ENCODE results near the gene WDPCP.
"Not testable (repeated sequence)": the region's sequence is repeated elsewhere in the genome, so short reads cannot be mapped to it uniquely, and the experiment has no call there.

WDPCP gene

GRCh38 chr2:63588385-63589147 lies at the start of gene WDPCP, which contains the start of gene MDH1:
TSS of gene WDPCP (minus strand) at chr2:63588477. CDS start at chr2:63588271, 206 bp downstream.
TSS of gene MDH1 (plus strand) at chr2:63588963. CDS start at chr2:63589044, 81 bp downstream.
- peak; percentile 99 for DNase-seq

- DNase-seq: no peak
Measured at GRCh38 chr2:63632382-63632781, 44.1 kb upstream of the WDPCP start.

- DNase-seq: no peak
Measured at GRCh38 chr2:63631501-63631900, 43.2 kb upstream of the WDPCP start.

- no peak for DNase-seq
Measured at GRCh38 chr2:63628403-63628942, 40.2 kb upstream of the WDPCP start.

DNA sequence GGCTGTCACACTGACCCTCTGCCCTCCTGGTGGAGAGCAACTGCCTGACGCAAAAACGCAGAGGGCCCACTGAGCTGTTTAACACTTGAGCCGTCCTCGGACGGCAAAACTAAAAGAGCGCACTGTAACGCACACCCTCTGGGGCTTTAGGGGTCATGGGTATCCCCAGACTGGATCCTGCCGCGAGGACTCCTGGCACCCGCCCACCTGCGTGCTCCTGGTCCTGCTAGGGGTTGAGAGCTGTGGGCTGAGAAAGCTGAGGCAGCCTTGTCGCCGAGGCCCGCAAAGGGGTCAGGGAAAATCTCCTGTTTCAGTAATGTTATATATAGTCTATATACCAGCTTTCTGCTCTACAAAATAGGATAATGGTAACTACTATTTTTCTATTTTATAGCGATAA lies 39.6 kb upstream of the WDPCP start:
- DNase-seq: no peak

- DNase-seq: not testable (repeated sequence)
Measured at GRCh38 chr2:63623763-63624162, 35.5 kb upstream of the WDPCP start.

- DNase-seq: no peak
Measured at GRCh38 chr2:63622751-63623150, 34.5 kb upstream of the WDPCP start.

GRCh38 chr2:63619328-63619727 lies 31.1 kb upstream of the WDPCP start:
- DNase-seq: no peak

- DNase-seq: no peak
Measured at GRCh38 chr2:63617366-63617765, 29.1 kb upstream of the WDPCP start.

GRCh38 chr2:63614983-63615945 lies 27.0 kb upstream of the WDPCP start:
- no peak for DNase-seq

- no peak for DNase-seq
Measured at GRCh38 chr2:63614448-63614968, 26.2 kb upstream of the WDPCP start.

GRCh38 chr2:63613391-63613901 lies 25.2 kb upstream of the WDPCP start:
- no peak for DNase-seq

- DNase-seq: no peak
Measured at GRCh38 chr2:63610525-63610924, 22.2 kb upstream of the WDPCP start.

GRCh38 chr2:63608865-63609264 lies 20.6 kb upstream of the WDPCP start:
- not testable (repeated sequence) for DNase-seq

DNA sequence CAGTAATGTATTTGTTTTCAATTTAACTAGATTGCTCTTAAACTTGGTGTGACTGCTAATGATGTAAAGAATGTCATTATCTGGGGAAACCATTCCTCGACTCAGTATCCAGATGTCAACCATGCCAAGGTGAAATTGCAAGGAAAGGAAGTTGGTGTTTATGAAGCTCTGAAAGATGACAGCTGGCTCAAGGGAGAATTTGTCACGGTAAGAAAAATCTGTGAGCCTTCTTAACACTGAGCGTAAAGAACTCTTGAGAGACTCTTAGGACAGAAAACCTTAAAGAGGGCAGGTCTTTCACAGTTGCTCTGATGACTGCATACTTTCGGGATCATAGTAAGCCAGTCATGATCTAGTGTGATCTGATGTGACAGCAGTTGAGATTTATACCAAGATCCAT lies 16.4 kb upstream of the WDPCP start:
- no peak for DNase-seq

DNA sequence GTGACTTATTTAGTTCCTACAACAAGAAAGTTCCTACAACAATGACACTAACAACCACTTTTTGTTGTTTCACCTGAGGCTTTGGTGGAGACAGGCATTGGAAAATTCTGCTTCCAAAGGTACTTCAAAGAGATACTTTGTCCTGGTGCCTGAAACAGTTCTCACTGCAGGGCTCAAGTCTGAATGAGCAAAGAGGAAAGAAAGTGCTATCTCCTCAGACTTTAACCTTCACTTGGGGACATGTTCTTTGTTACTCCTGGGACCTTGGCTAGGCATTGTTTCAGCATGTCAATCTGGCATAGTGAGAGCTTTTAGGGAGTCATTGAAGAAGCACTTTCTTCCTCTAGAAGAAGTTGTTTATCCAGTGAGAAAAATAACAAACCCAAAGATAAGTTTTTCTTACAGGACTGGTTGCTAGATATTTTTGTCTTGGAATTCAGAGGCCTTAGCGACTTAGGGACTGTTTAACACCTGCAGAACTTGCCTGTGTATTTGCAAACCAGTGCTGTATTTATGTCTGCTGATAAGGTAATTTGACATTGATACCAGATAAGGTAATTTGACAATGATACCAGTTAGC lies 12.7 kb upstream of the WDPCP start:
- DNase-seq: no peak

GRCh38 chr2:63598981-63599380 lies 10.7 kb upstream of the WDPCP start:
- DNase-seq: no peak

- no peak for DNase-seq
Measured at GRCh38 chr2:63596401-63596883, 8.2 kb upstream of the WDPCP start.

- no peak for DNase-seq
Measured at GRCh38 chr2:63594660-63595059, 6.4 kb upstream of the WDPCP start.

DNA sequence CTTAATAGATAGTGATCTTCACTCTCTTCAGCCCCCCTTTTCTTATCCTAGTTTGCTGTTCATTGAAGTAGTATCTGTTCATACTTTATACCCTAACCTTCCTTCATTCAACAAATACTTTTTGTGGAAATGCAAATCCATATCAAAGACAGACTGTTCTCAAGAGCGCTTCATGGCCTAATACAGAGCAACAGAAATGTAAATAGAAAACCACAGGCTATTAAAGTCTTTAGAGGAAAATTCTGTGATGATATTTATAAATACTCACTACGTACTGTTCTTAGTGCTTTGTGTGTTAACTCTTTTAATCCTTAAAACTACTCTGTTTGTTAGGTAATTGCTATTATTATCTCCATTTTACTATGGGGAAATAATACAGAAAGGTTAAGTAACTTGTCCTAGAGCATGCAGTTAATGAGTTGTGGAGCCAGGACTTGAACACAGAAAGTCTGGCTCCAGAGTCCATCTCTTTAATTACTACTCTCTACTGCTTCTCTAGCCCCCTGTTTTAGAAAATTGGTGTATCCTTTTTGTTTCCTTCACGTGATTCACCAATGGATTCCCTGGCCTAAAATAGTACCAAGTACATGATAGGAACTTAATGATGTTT lies 3.4 kb upstream of the WDPCP start:
- DNase-seq: no peak

DNA sequence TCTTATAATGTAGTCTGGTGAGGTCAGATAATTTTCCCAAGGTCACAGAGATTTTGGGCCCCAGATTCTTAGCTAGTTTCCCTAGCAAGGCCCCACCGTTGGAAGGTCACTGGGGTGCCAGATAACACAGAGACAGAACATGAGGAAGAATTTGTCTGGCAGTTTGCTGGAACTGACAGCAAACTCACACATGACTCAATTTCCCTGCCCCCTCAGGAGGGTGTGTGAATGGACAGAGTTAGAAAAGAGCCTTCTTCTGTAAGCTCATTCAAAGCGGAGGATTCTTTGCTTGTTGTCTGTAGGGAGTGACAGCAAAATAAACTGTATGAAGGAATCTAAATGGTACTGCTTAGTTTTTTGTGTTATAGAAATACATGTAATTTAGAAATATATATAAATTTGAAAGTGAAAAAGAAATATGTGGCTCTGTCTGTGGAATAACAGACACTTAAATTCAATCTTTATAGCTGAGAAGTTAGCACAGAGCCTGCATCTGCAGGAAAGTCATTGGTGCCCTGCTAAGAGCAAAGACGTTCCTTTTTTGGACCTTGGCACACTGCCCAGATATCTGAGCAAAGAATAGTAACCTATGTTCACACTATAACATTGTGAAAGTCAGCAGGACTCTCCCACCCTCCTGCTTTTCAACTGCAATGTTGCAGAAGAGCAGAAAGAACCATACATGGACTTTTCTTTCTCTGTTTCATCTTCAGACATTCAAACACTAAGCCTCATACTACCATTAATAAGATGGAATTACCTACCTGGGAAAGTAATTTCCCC lies 2.5 kb upstream of the WDPCP start:
- DNase-seq: peak; percentile 42

Data from SIG-M5 (cell line).